Dermis microvascular lymphatic vessel endothelial cell (primary cell): Measurements from ENCODE around the gene MUSTN1. TPM values are rescaled to one million over a fixed set of nuclear protein-coding genes. Genes with fewer than 3 reads are reported as not detected.

ENCODE experiments used
- DNase-seq, 2 donors: peaks; one replicate each; pipeline versions ENCODE4 v3.0.0 to v3.0.0-alpha.2; 2010; ENCODE audit warnings: low read depth in 2 of 2
- total RNA-seq: library from RNA; depleted of rRNA; stranded (reverse); fragments of >200 nt; gene quantifications from 2 replicates; pipeline ENCODE4 v1.2.1, GENCODE V29; 2014

MUSTN1 gene
- total RNA-seq, 1 donor from 2014 or later = not detected

DNA sequence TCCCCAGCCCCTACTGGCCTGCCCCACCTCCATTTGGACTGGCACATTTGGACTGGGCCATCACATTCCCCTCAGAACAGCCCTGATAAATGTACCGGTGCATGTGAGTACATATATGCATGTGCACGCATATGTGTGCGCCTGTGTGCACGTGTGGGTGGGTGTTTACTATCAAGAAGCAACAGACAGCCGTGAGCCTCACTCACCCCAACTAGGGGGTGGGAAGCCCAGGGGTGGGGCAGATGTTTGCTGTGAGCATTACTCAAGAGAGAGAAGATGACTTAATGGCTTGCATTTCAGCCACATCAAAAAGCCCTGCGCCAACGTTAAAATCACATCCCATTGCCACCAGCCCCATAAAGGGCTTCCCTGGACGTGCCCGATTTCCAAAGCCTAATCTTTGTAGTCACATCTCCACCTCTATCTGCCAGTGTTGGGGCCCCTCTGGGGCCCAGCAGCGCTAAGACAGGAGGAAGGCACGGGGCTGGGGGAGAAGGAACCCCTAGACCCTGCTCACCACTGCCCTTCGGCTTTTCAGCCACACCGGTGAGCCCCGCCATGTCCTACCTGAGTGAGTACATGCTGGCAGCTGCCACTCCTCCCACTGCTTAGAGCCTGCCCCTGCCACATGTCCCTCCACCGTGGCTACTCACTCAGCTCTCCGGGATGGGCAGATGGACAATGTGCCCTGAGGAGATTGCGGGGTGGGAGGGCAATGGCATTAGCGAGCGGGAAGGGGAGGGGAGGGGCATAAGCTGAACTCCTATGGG lies 29.4 kb downstream of the MUSTN1 start:
- no peak for DNase-seq

GRCh38 chr3:52801839-52802238 lies 33.0 kb downstream of the MUSTN1 start:
- DNase-seq = no peak

GRCh38 chr3:52800079-52800478 lies 34.7 kb downstream of the MUSTN1 start:
- DNase-seq = no peak

DNA sequence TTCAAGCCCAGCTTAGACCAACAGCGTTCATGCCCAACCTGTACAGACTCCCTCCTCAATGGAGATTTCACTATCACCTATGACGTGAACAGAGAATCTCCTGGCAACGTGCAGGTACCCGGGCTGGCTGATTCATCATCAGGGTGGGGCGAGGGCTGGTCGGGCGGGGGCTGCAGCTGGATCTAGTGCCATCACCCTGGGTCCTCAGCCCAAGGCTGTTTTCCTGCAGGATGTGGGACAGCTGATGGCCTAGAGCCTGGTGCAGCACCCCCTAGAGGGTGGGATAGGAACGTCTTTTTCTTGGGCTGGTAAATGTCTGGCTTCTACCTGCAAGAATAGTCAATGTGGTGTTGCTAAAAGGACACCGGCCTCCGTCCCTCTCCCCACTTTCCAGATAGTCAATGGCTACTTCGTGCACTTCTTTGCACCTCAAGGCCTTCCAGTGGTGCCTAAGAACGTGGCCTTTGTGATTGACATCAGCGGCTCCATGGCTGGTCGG lies 35.8 kb downstream of the MUSTN1 start:
- DNase-seq = peak; percentile 6 to 39

GRCh38 chr3:52798376-52798977 lies 36.3 kb downstream of the MUSTN1 start:
- DNase-seq = no peak

GRCh38 chr3:52796411-52796810 lies 38.4 kb downstream of the MUSTN1 start:
- no peak for DNase-seq

GRCh38 chr3:52795298-52795900 lies 39.4 kb downstream of the MUSTN1 start:
- DNase-seq = no peak

- no peak for DNase-seq
Measured at GRCh38 chr3:52794612-52795099, 40.2 kb downstream of the MUSTN1 start, which contains the start of gene ITIH3. ITIH3 (plus strand) TSS chr3:52794796; CDS start chr3:52794804, 8 bp downstream.

- no peak for DNase-seq
Measured at GRCh38 chr3:52793702-52794611, 40.9 kb downstream of the MUSTN1 start.

DNA sequence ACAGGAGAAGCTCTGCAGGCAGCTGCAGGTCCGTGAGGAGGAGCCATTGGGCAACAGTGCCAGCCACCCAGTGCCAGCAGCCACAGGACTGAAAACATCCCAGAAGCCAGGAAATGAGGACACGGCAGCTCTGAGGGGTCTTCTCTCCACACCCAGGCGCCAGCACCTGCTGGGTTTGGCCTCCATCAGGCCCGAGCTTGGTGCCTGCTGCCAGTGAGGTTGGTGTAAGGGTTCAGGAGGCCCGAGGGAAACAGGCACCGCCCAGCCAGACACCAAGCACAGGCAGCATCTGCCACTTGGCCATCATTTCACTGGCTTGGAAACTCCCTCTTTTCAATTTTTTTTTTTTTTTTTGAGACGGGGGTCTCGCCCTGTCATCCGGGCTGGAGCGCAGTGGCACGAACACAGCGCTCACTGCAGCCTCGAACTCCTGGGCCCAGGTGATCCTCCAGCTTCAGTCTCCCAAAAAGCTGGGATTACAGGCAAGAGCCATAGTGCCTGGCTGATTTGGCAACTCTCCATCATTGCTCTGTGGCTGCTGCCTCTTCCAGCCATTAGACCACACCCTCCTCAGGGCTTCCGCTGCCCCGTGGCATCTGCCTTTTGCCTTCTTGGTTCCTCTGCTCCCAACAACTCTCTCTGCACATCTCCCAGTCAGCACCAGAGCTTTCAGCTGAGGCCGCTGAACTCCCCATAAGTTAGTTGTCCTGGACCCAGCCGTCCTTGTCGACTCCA lies 41.7 kb downstream of the MUSTN1 start:
- no peak for DNase-seq

DNA sequence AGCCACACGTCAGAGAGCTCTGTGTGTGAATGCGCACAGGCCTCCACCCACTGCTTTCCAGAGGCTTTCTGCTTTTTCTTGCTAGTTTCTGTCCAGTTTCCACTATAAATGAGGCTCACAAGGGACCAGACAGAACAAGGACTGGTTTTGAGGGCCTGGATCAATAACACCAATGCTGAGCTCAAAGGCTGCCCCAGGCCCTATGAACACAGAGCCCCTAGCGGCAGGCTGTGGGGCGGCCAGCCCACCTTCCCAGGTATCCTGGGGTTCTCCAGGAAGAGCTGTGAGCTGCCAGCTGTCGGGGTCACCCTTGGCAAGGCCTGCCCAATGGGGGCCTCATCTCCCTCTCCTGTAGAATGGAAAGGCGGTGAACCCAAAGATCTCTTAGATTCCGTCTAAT lies 42.4 kb downstream of the MUSTN1 start:
- DNase-seq = no peak

GRCh38 chr3:52791928-52792327 lies 42.9 kb downstream of the MUSTN1 start:
- no peak for DNase-seq

- no peak for DNase-seq
Measured at GRCh38 chr3:52791366-52791765, 43.5 kb downstream of the MUSTN1 start.

GRCh38 chr3:52790741-52791140 lies 44.1 kb downstream of the MUSTN1 start:
- no peak for DNase-seq

DNA sequence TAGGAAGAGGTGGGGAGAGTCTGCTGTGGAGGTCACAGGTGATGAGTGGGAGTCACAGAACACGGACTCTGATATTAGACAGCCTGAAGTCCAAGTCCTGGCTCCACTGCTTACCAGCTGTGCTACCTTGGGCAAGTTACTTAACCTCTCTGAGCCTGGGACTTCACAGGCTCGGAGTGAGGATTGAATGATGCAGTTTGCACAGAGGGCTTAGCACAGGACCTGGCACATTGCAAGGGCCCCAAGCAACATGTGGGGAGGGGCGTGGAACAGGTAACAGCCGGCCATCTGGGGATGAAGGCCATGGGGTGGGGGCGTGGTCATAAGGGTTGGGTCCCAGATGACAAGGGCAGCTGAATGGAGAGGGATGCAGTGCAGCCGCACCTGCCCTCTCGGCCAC lies 44.5 kb downstream of the MUSTN1 start:
- no peak for DNase-seq

GRCh38 chr3:52789746-52790040 lies 45.1 kb downstream of the MUSTN1 start:
- DNase-seq = no peak

DNA sequence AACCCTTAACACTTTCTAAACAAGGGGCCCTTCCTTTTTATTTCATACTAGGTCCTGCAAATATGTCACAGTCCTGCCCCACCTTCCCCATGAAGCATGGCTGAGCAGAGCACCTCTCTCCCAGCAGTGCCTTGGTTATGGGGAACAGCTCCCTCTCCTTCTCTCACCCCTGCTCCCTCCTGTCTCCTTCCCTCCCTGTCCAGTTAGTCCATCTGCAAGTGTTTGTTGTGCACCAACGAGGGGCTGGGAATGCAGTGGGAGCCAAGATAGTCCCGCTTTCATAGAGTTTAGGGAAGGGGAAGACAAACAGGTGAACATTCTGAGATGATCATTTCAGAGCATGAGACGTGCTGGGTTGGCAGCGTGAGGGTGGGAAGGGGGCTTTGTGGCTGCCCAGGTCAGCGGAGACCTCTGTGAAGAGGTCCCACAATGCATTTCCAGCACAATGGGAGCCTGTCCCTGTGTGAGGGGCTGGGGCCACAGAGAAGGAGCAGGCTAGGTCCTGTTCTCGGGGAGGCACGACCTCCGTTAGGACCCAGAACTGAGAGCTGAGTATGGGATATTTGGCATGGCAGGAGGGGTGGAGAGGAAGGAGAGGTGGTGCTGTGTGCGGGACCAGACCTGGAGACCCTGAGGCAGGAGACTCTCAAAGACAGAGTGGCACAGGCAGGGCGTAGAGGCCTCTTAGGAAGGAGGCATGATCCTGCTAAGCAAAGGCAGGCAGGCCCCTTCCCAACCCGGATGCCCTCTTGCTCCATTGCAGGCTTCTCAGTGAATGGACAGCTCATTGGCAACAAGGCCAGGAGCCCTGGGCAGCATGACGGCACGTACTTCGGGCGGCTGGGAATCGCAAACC lies 45.7 kb downstream of the MUSTN1 start:
- no peak for DNase-seq

GRCh38 chr3:52787672-52788625 lies 46.9 kb downstream of the MUSTN1 start:
- no peak for DNase-seq

- DNase-seq = no peak
Measured at GRCh38 chr3:52787246-52787645, 47.6 kb downstream of the MUSTN1 start.
